ENCODE results near the gene XYLT1.

- TF ChIP-seq MEIS1 (CRISPR knock-in tag; IDR thresholded peaks at IDR 0.05; ENCODE audit: borderline replicate concordance) (no peak), SMC3 (IDR thresholded peaks at IDR 0.05; ENCODE audit: low read length) (no peak), RERE (CRISPR knock-in tag; IDR thresholded peaks at IDR 0.05; ENCODE audit: low read depth) (no peak), ZNF362 (CRISPR knock-in tag; IDR thresholded peaks at IDR 0.05; ENCODE audit: borderline replicate concordance) (no peak), DR1 (CRISPR knock-in tag; IDR thresholded peaks at IDR 0.05) (no peak), ZBTB44 (CRISPR knock-in tag; IDR thresholded peaks at IDR 0.05) (no peak)
These were observed 17.7 kb upstream of the XYLT1 start for GRCh38 chr16:17488506-17488905.

Data from HepG2 (cell line).